HPDE6-E6E7 (cell line): Measurements from ENCODE around the gene NNT.
"Not testable (repeated sequence)": the region's sequence is repeated elsewhere in the genome, so short reads cannot be mapped to it uniquely, and the experiment has no call there.

Experiments
- DNase-seq: peaks from one replicate; pipeline ENCODE4 v3.0.0; 2011; ENCODE audit warnings: missing footprints; ENCODE audit errors: extremely low spot score

Gene NNT

DNA sequence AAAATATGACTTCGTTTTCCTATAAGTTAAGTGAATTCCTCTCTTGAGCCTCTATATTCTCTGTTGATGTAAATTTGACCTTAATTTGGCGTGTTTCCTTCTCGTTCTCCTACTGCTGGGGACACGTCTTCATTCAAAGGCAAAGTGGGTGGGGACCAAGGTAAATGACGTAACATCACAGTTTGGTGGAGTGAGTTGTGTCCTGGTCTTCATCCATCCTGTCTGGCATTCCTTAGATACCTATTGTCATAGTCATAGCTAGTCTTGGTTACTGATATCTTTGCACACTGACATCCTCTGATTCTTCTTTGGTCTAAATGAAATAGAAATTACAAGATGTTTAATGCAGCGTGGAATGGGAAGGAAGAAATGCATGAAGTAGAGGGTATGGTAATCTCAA, 108.5 kb downstream of the NNT start:
- no peak for DNase-seq

DNA sequence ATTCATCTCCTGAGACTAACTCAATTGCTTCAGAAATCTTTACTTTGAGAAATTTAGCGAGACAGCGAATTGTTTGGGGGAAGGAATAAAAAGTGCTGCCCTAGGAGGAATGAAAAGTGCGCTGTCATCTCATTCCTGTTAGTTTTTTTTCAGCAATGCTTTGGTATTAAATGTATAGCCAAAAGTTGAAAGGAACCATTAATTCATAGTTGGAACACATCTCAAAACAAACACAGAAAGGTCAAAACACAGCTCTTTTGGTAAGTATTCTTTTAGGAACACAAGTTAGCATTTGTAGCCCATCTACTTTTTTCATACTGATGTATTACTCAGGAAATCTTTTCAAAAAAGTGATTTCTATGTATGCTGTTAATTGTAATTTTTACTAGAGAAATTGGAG, 109.1 kb downstream of the NNT start:
- DNase-seq = no peak

DNA sequence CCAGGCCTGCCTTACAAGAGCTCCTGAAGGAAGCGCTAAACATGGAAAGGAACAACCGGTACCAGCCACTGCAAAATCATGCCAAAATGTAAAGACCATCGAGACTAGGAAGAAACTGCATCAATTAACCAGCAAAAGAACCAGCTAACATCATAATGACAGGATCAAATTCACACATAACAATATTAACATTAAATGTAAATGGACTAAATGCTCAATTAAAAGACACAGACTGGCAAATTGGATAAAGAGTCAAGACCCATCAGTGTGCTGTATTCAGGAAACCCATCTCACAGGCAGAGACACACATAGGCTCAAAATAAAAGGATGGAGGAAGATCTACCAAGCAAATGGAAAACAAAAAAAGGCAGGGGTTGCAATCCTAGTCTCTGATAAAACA, 116.8 kb downstream of the NNT start:
- not testable (repeated sequence) for DNase-seq

DNA sequence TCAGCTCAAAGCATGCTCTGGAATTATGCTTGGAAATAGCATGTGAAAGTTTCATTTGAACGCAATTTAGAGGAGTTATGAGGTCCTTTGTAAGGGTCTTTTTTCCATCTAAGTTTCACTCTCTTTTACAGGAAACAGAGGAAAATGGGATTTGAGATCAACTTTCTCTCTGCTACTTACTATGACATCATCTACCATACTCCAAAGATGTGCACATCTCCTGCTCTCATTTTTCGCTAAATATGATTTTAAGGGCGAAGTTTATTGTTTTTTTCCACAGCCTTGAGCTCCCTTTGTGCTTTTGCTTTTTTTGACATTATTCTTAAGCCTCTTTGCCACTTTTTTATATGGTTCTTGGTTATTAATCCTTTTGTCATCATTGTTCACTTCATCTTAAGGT, 125.6 kb downstream of the NNT start:
- DNase-seq = no peak

DNA sequence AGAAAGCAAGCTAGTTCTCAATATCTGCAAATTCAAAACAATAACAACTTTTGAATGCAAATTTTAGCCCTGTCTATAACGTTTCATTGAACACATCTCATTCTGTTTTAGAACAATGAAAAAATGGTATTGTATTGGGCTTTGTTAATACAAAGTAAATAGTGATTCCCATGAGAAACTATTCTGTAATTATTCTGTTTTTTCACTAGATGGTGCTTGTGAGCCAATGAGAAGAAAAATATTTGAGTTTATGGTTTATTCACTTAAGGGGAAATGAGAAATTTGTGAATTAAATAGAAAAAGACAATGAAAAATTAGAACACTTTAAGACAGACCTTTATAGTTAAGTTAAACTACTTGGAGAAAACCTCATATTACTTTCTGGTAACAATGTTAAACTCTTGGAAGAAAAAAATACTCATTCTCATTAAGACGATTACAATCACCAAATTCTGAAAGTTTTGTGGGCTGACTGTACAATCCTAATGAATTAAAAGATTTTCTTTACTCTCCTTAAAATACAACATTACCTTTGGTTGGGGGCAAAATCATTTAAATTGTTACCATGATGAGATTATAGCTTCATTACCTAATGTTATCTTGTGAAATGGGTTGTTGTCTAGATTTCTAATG, 127.0 kb downstream of the NNT start:
- DNase-seq = no peak

DNA sequence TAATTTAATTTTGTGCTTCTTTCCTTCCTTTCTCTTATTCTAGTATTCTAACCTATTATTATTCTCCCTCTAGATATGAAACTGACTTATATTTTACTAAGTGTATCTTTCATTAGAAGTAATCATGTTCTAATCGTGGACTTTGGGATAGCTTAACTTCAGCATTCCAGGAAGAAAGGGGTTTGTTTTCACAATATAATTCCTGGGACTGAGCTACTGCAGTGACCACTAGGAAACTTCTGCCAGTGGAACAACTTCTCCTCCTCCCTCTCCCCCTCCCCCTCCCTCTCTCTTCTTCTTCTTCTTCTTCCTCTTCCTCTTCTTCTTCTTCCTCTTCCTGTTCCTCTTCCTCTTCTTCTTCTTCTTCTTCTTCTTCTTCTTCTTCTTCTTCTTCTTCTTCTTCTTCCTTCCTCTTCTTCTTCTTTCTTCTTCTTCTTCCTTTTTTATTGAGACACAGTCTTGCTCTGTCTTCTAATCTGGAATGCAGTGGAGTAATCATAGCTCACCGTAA, 127.9 kb downstream of the NNT start:
- no peak for DNase-seq

DNA sequence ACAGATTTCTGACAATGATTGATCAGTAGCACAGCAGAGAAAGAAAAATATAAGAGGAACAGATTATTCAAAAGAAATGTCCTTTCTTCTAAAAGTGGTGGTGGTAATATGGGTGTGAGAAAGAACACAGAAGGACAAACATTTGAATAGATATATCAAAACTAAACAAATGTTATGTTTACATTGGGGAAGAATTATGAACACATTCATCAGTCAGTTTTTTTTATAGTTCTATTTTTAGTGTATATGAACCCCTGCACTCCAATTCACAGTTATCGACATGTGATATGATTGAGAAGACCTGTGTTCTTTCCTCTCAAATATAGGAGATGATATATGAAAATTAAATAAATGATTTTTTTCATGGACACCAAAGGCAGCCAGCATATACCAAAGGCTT, 128.6 kb downstream of the NNT start:
- DNase-seq = no peak

DNA sequence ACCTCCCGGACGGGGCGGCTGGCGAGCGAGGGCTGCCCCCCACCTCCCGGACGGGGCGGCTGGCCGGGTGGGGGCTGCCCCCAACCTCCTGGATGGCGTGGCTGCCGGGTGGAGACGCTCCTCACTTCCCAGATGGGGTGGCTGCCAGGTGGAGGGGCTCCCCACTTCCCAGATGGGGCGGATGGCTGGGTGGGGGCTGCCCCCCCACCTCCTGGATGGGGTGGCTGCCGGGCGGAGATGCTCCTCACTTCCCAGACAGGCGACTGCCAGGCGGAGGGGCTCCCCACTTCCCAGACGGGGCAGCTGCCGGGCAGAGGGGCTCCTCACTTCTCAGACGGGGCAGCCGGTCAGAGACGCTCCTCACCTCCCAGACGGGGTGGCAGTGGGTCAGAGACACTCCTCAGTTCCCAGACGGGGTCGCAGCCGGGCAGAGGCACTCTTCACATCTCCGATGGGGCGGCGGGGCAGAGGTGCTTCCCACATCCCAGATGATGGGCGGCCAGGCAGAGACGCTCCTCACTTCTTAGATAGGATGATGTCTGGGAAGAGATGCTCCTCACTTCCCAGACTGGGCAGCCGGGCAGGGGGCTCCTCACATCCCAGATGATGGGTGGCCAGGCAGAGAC, 143.1 kb downstream of the NNT start:
- not testable (repeated sequence) for DNase-seq

DNA sequence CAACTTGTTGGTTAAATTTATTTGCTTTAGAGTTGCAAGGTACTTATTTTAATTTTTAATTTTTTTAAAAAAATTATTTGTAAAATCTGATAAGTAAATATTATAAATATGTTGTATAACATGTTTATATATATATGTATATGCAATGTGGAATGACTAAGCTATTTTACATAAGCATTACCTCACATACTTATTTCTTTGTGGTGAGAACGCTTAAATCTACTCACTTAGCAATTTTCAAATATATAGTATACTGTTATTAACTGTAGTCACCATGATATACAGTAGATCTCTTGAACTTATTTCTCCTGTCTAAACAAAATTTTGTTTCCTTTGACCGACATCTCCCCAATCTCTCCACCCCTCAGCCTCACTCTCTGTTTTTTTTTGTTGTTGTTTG, 147.8 kb downstream of the NNT start:
- no peak for DNase-seq

DNA sequence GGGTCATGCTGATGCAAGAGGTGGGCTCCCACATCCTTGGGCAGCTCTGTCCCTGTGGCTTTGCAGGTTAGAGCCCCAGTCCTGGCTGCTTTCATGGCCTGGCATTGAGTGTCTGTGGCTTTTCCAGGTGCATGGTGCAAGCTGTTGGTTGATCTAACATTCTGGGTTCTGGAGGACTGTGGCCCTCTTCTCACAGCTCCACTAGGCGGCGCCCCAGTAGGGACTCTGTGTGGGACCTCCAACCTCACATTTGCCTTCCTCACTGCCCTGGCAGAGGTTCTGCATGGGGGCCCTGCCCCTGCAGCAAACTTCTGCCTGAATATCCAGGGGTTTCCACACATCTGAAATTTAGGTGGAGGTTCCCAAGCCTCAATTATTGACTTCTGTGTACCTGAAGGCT, 150.1 kb downstream of the NNT start:
- DNase-seq = no peak
